22Rv1 (cell line): ENCODE data around the gene PTPRM.

Experiments used
- H3K27ac ChIP-seq: fragments of 450-650 bp; 2 replicates; pipeline ENCODE4 v1.5.1; 2017
- ZFX ChIP-seq: fragments of 450-650 bp; IDR thresholded peaks from 2 replicates; pipeline ENCODE4 v1.6.1; 2017; ENCODE audit warnings: antibody characterized with exemption, borderline replicate concordance
- TF ChIP-seq, protein P1 (sequence below): fragments of 450-650 bp; IDR thresholded peaks from 2 replicates; pipeline ENCODE4 v1.5.1; 2017; ENCODE audit warnings: mild to moderate bottlenecking

PTPRM gene

DNA sequence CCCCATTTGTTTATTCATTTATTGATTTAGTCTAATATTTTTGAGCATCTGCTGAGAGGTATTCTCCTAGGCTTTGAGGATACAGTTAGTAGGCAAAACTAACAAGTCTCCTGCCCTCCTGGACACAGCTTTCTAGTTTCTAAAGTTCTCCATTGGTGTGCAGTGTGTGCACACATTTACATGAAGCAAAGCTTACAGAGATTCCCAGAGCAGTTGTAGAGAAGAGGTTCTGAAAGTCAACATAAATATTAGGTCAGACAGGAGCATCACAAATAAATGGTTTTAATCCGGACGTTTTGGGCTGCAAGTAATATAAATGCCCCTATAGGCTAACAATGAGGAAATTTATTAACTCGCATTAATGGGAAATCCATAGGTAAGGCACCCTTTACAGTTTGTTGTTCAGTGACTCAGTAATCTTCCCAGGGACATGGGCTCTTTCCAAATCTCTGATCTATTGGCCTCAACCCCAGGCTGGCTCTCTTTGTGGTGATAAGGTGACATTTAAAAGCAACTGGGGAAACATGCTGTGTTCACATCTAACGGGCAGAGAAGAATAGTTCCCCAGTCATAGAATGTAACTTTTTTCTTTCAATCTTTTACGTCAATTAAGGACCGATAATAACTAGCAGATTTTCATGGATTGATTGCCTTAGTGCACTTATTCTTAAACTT, 407.2 kb downstream of the PTPRM start:
- no peak overlapping the region for H3K27ac ChIP-seq
- TF ChIP-seq, protein P1, sequence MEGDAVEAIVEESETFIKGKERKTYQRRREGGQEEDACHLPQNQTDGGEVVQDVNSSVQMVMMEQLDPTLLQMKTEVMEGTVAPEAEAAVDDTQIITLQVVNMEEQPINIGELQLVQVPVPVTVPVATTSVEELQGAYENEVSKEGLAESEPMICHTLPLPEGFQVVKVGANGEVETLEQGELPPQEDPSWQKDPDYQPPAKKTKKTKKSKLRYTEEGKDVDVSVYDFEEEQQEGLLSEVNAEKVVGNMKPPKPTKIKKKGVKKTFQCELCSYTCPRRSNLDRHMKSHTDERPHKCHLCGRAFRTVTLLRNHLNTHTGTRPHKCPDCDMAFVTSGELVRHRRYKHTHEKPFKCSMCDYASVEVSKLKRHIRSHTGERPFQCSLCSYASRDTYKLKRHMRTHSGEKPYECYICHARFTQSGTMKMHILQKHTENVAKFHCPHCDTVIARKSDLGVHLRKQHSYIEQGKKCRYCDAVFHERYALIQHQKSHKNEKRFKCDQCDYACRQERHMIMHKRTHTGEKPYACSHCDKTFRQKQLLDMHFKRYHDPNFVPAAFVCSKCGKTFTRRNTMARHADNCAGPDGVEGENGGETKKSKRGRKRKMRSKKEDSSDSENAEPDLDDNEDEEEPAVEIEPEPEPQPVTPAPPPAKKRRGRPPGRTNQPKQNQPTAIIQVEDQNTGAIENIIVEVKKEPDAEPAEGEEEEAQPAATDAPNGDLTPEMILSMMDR = no peak
- no peak for TF ChIP-seq ZFX

DNA sequence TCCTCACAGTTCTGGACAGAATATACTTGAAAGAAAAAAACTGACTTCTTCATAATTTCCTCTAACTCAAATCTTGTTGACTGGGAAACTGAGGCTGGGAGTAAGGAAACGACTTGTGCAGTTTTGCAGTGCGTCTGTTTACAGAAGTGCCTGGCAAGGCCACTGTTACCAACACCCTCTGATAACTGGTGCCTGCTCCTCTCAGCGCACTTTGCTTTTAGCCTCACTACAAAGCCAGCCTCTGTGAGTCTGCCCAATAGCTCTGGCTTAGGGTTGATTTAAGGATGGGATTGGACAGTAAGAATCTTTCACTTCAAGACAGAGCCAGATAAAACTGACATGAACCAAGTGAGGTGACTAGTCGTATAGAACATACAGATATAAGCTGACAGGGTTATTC, 410.8 kb downstream of the PTPRM start:
- no peak for TF ChIP-seq ZFX
- TF ChIP-seq, protein P1 = no peak
- H3K27ac ChIP-seq = no peak overlapping the region

DNA sequence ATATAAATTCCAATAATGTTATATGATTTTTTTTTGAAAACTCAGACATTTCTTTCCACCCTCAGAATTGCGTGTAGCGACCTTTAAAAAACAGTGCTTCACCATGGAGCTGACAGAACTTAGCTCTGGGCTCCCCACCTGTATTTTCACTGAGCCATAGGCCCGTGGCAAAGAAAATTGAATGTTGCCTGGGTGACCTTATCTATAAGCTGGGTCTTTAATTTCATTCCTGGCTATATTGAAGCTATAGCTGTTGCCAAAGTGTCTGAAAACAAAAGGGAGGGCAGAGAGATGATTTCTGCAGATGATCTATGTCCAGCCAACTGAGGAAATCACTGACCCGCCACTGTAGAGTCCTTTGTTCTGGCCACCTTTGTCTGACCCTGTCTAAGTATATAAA, 411.7 kb downstream of the PTPRM start:
- no peak overlapping the region for H3K27ac ChIP-seq
- TF ChIP-seq, protein P1 = no peak
- no peak for TF ChIP-seq ZFX

DNA sequence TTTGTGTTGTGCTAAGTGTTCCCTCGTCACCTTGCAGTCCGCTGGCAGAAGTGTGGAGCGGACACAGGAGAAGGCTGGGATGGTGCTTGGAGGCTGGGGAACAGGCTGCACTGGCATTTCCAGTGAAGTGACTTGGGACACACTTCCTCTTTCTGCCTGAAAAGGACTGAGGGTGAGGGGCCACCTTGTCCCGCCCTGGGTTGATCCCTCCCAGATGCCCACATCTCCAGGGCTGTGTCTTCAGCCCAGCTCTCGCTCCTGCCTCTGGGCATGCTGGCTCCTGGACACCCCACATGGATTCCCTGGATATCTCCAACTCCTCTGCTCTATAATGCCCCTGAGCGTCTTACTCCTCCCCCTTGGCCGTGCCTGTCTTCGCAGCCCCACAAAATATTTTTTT, 412.6 kb downstream of the PTPRM start:
- no peak for TF ChIP-seq ZFX
- TF ChIP-seq, protein P1 = no peak
- H3K27ac ChIP-seq = no peak overlapping the region

DNA sequence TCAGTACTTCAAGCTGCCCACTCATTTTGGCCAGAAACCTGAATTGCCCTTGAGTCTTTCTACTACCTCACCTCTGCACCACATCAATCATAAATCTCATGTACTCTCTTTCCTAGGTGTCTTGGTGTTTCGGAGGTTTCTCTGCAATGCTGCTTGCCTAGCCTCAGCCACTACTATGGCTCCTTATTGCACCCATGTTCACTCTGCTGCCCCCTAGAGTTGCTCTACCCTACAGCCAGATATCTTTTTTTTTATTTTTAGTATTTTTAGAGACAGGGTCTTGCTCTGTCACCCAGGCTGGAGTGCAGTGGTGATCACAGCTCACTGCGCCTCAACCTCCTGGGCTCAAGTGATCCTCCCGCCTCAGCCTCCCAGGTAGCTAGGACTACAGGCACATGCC, 413.0 kb downstream of the PTPRM start:
- no peak overlapping the region for H3K27ac ChIP-seq
- TF ChIP-seq, protein P1 = peak; percentile 44
- no peak for TF ChIP-seq ZFX

DNA sequence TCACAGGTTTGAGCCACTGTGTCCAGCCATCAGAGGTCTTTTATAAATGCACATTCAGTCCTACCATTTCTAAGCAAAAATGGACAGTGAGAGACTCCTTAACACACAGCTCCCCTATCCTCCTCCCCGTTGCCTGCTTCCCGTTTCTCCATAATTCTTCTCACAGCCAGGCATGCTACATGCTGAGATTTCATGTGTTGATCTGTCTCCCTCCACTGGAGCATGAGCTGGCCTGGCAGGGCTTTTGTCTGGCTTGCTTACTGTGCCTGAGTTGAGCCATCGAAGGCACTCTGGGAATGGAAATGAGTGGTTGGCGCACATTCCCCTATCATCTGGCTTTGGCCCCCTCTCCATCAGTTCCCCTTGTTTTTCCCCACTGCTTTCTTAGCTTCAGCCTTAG, 413.5 kb downstream of the PTPRM start:
- no peak overlapping the region for H3K27ac ChIP-seq
- no peak for TF ChIP-seq ZFX
- TF ChIP-seq, protein P1 = no peak

DNA sequence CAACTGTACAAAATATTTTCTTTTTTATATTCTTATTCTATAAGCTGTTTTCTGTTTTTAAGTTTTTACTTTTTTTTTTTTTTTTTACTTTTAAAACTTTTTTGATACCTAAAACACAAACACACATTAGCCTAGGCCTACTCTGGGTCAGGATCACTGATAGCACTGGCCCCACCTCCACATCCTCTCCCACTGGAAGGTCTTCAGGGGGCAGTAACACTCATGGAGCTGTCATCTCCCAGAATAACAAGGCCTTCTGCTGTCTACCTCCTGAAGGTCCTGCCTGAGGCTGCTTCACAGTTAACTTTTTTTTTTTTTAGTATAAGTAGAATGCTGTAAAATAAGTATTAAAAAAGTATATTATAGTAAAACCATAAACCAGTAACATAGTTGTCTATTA, 415.1 kb downstream of the PTPRM start:
- H3K27ac ChIP-seq = no peak overlapping the region
- TF ChIP-seq ZFX = no peak
- TF ChIP-seq, protein P1 = no peak
